Measurements from ENCODE around the gene HEXIM2.

HEXIM2 gene

GRCh38 chr17:45149669-45150664 is 11.7 kb upstream of the HEXIM2 start (continued):
- TF ChIP-seq ZNF362 (tag by site-specific recombination; IDR thresholded peaks at IDR 0.05) (no peak), ZBTB6 (tag by site-specific recombination; IDR thresholded peaks at IDR 0.05) (peak; percentile 95), ZNF366 (tag by site-specific recombination; conservative IDR thresholded peaks at IDR 0.05) (peak; percentile 71), PRDM6 (tag by site-specific recombination; IDR thresholded peaks at IDR 0.05) (no peak), ZBTB8A (tag by site-specific recombination; IDR thresholded peaks at IDR 0.05) (no peak), ZNF777 (tag by site-specific recombination; IDR thresholded peaks at IDR 0.05; ENCODE audit: borderline replicate concordance) (0 out of 2 replicates have a peak, but pooled peaks have one; percentile 12), EGR2 (tag by site-specific recombination; IDR thresholded peaks at IDR 0.05; ENCODE audit: low read depth) (no peak), ATF2 (tag by site-specific recombination; IDR thresholded peaks at IDR 0.05; ENCODE audit: low read depth) (peak; percentile 73; the same call in 1 of the 2 replicates), ZFP69B (tag by site-specific recombination; IDR thresholded peaks at IDR 0.05) (0 out of 2 replicates have a peak, but pooled peaks have one; percentile 10), ZNF501 (tag by site-specific recombination; IDR thresholded peaks at IDR 0.05) (peak; percentile 78), KLF9 (tag by site-specific recombination; IDR thresholded peaks at IDR 0.05; ENCODE audit: low read depth) (peak; percentile 40), ZNF629 (tag by site-specific recombination; IDR thresholded peaks at IDR 0.05) (peak; percentile 70), ZXDB (tag by site-specific recombination; IDR thresholded peaks at IDR 0.05) (peak; percentile 15; the same call in 1 of the 2 replicates), ZNF157 (tag by site-specific recombination; IDR thresholded peaks at IDR 0.05) (no peak), KLF8 (tag by site-specific recombination; IDR thresholded peaks at IDR 0.05) (0 out of 2 replicates have a peak, but pooled peaks have one; percentile 4), SP7 (tag by site-specific recombination; IDR thresholded peaks at IDR 0.05) (0 out of 2 replicates have a peak, but pooled peaks have one; percentile 8), GLIS1 (tag by site-specific recombination; IDR thresholded peaks at IDR 0.05) (peak; percentile 56), ZFP37 (tag by site-specific recombination; IDR thresholded peaks at IDR 0.05) (peak; percentile 88), ZBTB17 (tag by site-specific recombination; IDR thresholded peaks at IDR 0.05) (peak; percentile 96), ZNF600 (tag by site-specific recombination; IDR thresholded peaks at IDR 0.05) (peak; percentile 99), ZNF335 (tag by site-specific recombination; conservative IDR thresholded peaks at IDR 0.05) (peak; percentile 42)
- TF ChIP-seq, protein P1, sequence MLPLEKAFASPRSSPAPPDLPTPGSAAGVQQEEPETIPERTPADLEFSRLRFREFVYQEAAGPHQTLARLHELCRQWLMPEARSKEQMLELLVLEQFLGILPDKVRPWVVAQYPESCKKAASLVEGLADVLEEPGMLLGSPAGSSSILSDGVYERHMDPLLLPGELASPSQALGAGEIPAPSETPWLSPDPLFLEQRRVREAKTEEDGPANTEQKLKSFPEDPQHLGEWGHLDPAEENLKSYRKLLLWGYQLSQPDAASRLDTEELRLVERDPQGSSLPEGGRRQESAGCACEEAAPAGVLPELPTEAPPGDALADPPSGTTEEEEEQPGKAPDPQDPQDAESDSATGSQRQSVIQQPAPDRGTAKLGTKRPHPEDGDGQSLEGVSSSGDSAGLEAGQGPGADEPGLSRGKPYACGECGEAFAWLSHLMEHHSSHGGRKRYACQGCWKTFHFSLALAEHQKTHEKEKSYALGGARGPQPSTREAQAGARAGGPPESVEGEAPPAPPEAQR (tag by site-specific recombination; IDR thresholded peaks at IDR 0.05) = no peak
- TF ChIP-seq, protein P2, sequence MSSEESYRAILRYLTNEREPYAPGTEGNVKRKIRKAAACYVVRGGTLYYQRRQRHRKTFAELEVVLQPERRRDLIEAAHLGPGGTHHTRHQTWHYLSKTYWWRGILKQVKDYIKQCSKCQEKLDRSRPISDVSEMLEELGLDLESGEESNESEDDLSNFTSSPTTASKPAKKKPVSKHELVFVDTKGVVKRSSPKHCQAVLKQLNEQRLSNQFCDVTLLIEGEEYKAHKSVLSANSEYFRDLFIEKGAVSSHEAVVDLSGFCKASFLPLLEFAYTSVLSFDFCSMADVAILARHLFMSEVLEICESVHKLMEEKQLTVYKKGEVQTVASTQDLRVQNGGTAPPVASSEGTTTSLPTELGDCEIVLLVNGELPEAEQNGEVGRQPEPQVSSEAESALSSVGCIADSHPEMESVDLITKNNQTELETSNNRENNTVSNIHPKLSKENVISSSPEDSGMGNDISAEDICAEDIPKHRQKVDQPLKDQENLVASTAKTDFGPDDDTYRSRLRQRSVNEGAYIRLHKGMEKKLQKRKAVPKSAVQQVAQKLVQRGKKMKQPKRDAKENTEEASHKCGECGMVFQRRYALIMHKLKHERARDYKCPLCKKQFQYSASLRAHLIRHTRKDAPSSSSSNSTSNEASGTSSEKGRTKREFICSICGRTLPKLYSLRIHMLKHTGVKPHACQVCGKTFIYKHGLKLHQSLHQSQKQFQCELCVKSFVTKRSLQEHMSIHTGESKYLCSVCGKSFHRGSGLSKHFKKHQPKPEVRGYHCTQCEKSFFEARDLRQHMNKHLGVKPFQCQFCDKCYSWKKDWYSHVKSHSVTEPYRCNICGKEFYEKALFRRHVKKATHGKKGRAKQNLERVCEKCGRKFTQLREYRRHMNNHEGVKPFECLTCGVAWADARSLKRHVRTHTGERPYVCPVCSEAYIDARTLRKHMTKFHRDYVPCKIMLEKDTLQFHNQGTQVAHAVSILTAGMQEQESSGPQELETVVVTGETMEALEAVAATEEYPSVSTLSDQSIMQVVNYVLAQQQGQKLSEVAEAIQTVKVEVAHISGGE (tag by site-specific recombination; conservative IDR thresholded peaks at IDR 0.05; ENCODE audit: low read depth) = peak; percentile 6; the same call in 1 of the 2 replicates
- TF ChIP-seq, protein P3, sequence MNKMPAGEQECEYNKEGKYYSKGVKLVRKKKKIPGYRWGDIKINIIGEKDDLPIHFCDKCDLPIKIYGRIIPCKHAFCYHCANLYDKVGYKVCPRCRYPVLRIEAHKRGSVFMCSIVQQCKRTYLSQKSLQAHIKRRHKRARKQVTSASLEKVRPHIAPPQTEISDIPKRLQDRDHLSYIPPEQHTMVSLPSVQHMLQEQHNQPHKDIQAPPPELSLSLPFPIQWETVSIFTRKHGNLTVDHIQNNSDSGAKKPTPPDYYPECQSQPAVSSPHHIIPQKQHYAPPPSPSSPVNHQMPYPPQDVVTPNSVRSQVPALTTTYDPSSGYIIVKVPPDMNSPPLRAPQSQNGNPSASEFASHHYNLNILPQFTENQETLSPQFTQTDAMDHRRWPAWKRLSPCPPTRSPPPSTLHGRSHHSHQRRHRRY (tag by site-specific recombination; IDR thresholded peaks at IDR 0.05) = peak; percentile 69
- TF ChIP-seq, protein P4, sequence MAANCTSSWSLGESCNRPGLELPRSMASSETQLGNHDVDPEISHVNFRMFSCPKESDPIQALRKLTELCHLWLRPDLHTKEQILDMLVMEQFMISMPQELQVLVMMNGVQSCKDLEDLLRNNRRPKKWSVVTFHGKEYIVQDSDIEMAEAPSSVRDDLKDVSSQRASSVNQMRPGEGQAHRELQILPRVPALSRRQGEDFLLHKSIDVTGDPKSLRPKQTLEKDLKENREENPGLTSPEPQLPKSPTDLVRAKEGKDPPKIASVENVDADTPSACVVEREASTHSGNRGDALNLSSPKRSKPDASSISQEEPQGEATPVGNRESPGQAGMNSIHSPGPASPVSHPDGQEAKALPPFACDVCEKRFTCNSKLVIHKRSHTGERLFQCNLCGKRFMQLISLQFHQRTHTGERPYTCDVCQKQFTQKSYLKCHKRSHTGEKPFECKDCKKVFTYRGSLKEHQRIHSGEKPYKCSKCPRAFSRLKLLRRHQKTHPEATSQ (tag by site-specific recombination; IDR thresholded peaks at IDR 0.05) = 0 out of 2 replicates have a peak, but pooled peaks have one; percentile 44

All from HEK293 (cell line).